K562 (cell line): ENCODE results near the gene SLC6A9. TPM values are rescaled to one million over a fixed set of nuclear protein-coding genes. Genes with fewer than 3 reads are reported as not detected.

Source experiments
- HIVEP1 ChIP-seq: fragments of 250-450 bp; sonication (Bioruptor Pico); IDR thresholded peaks from 2 replicates; pipeline ENCODE4 v1.4.0; 2020; ENCODE audit warnings: mild to moderate bottlenecking
- MCM7 ChIP-seq, 2 experiments: fragments of 450-650 bp; IDR thresholded peaks; 2 replicates each; pipeline ENCODE4 v1.6.1; 2016 to 2018
- POLR2B ChIP-seq: fragments of 450-650 bp; IDR thresholded peaks from 2 replicates; pipeline ENCODE4 v1.6.1; 2018; ENCODE audit warnings: low read depth; ENCODE audit not compliant: partially characterized antibody
- ZBTB1 ChIP-seq: sonication (generic); formaldehyde crosslinking; IDR thresholded peaks from 2 replicates; pipeline ENCODE4 v1.8.1; 2023; ENCODE audit warnings: missing genetic modification reagents, low read depth, mild to moderate bottlenecking, borderline replicate concordance
- polyA plus RNA-seq, 8 experiments: library from polyadenylated mRNA; depleted of rRNA in 4 of 8; stranded (reverse) in 5 of 8; unstranded in 3 of 8; fragments of >200 nt; fragmentation: Nextera tagmentation in 2 of 8; fragmentation: Illumina TruSeq in 1 of 8; extraction: Ambion mirVana in 2 of 8; extraction: Trizol in 1 of 8; gene quantifications; 2 replicates each; pipeline versions ENCODE4 v1.2.1 to v1.2.3, GENCODE V29; 2011 to 2014; ENCODE audit warnings: inconsistent platforms in 1 of 8, missing spikeins in 1 of 8
- total RNA-seq, 7 experiments: library from RNA; depleted of rRNA in 6 of 7; stranded (reverse); fragments of >200 nt in 6 of 7; fragmentation: Illumina TruSeq in 2 of 7; extraction: Trizol in 2 of 7; gene quantifications; 2 replicates each; pipeline versions ENCODE4 v1.2.1 to v1.2.3, GENCODE V29; 2011 to 2021; ENCODE audit warnings: low replicate concordance in 1 of 7
- TF ChIP-seq, protein P1 (sequence below): sonication (generic); formaldehyde crosslinking; IDR thresholded peaks from 2 replicates; pipeline ENCODE4 v1.8.1; 2022; ENCODE audit warnings: missing genetic modification reagents
- TF ChIP-seq, protein P2 (sequence below), 2 experiments: fragments of 450-650 bp; IDR thresholded peaks; 2 replicates each; pipeline ENCODE4 v1.6.1; 2016; ENCODE audit warnings: mild to moderate bottlenecking in 2 of 2, borderline replicate concordance in 1 of 2, low read depth in 1 of 2, moderate library complexity in 1 of 2
- TF ChIP-seq, protein P3 (sequence below), 3 experiments: fragments of 200-800 bp in 1 of 3; fragments of 250-450 bp in 1 of 3; fragments of 450-650 bp in 1 of 3; sonication (Bioruptor Pico) in 1 of 3; sonication (Bioruptor generic) in 1 of 3; formaldehyde crosslinking in 1 of 3; IDR thresholded peaks; 2 replicates each; pipeline versions ENCODE4 v1.6.1 to v1.8.0; 2016 to 2022; ENCODE audit warnings: mild to moderate bottlenecking in 2 of 3, missing genetic modification characterization in 2 of 3, missing compliant biosample characterization in 1 of 3, moderate library complexity in 1 of 3
- TF ChIP-seq, protein P4 (sequence below), 2 experiments: fragments of 150-350 bp in 1 of 2; IDR thresholded peaks; 2 replicates each; pipeline ENCODE4 v1.6.1; 2012 to 2016; ENCODE audit warnings: low read depth in 2 of 2, low read length in 2 of 2, mild to moderate bottlenecking in 1 of 2, moderate library complexity in 1 of 2

The SLC6A9 gene
- total and polyA plus RNA-seq, 9 of the 15 experiments (the other 6 are each of a cell fraction or from before 2014, with no cell fraction given), result 0.17 to 18.7 (median 2.9) TPM

DNA sequence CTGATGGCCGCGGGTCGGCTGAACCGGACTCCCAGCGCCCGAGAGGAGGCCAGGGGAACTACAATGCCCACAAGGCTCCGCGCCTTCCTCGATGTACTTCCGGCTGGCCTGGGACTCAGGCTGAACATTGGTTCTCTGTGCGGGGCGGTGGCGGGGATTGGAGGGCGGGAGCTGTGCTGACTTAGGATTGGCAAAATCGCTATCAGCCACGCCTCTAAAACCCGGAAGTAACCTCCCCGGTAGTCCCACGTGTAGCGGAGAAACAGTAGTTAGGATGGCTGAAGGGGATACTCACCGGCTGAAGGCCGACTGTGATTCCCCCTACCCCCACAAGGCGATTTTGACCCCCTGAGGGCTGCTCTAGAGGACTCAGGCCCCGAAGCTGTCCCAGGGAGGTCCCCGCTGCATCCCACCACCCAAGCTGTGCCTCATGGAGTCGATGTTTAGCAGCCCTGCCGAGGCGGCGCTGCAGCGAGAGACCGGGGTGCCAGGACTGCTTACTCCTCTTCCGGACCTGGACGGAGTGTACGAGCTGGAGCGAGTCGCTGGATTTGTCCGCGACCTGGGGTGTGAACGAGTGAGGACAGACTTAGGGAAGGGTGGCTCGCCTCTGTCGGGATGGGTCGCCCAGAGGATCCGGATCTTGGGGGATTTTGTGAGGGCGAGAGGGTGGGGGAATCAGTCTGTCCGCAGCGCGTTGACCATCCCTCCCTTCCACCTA lies 61.4 kb downstream of the SLC6A9 start, which contains the start of gene DPH2 (continued):
- TF ChIP-seq, protein P1, sequence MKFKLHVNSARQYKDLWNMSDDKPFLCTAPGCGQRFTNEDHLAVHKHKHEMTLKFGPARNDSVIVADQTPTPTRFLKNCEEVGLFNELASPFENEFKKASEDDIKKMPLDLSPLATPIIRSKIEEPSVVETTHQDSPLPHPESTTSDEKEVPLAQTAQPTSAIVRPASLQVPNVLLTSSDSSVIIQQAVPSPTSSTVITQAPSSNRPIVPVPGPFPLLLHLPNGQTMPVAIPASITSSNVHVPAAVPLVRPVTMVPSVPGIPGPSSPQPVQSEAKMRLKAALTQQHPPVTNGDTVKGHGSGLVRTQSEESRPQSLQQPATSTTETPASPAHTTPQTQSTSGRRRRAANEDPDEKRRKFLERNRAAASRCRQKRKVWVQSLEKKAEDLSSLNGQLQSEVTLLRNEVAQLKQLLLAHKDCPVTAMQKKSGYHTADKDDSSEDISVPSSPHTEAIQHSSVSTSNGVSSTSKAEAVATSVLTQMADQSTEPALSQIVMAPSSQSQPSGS (CRISPR knock-in tag), result no peak
- TF ChIP-seq, protein P2, sequence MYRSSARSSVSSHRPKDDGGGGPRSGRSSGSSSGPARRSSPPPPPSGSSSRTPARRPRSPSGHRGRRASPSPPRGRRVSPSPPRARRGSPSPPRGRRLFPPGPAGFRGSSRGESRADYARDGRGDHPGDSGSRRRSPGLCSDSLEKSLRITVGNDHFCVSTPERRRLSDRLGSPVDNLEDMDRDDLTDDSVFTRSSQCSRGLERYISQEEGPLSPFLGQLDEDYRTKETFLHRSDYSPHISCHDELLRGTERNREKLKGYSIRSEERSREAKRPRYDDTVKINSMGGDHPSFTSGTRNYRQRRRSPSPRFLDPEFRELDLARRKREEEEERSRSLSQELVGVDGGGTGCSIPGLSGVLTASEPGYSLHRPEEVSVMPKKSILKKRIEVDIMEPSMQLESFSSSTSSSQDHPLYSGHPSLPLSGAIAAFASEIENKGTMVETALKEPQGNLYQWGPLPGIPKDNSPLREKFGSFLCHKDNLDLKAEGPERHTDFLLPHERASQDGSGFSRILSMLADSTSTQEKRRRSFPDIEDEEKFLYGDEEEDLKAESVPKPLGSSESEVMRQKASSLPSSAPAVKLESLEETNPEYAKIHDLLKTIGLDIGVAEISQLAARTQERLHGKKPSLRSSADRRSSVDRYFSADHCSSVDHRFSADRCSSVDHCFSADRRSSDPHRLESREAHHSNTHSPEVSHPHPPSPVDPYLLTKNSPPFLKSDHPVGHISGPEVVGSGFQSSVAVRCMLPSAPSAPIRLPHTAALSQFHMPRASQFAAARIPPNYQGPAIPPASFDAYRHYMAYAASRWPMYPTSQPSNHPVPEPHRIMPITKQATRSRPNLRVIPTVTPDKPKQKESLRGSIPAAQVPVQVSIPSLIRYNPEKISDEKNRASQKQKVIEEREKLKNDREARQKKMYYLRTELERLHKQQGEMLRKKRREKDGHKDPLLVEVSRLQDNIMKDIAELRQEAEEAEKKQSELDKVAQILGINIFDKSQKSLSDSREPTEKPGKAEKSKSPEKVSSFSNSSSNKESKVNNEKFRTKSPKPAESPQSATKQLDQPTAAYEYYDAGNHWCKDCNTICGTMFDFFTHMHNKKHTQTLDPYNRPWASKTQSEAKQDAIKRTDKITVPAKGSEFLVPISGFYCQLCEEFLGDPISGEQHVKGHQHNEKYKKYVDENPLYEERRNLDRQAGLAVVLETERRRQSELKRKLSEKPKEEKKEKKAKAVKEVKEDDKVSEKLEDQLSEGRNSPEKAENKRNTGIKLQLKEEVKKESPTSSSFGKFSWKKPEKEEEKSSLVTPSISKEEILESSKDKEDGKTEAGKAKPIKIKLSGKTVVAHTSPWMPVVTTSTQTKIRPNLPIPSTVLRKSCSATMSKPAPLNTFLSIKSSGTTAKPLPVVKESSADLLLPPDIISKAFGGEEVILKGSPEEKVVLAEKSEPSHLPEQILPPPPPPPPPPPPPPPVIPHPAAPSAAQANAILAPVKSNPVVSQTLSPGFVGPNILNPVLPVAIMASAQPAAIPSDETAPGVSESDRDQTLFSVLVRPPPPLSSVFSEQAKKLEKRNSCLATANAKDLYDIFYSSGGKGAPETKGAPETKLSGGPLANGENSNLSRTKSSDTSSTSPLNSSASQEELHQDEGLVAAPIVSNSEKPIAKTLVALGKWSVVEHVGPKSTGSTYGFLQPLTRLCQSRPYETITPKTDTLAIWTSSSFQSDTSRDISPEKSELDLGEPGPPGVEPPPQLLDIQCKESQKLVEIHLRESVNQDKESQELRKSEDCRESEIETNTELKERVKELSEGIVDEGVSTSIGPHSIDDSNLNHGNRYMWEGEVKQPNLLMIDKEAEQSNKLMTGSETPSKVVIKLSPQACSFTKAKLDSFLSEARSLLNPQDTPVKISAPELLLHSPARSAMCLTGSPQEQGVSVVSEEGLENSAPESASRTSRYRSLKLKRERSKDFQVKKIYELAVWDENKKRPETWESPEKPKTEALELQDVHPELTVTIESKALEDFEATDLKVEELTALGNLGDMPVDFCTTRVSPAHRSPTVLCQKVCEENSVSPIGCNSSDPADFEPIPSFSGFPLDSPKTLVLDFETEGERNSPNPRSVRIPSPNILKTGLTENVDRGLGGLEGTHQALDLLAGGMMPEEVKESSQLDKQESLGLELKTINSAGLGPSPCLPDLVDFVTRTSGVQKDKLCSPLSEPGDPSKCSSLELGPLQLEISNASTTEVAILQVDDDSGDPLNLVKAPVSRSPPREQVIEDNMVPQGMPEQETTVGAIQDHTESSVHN (IDR thresholded peaks at IDR 0.05; ENCODE audit: borderline replicate concordance in 1 of 2, low read depth in 1 of 2), result no peak
- TF ChIP-seq, protein P3, sequence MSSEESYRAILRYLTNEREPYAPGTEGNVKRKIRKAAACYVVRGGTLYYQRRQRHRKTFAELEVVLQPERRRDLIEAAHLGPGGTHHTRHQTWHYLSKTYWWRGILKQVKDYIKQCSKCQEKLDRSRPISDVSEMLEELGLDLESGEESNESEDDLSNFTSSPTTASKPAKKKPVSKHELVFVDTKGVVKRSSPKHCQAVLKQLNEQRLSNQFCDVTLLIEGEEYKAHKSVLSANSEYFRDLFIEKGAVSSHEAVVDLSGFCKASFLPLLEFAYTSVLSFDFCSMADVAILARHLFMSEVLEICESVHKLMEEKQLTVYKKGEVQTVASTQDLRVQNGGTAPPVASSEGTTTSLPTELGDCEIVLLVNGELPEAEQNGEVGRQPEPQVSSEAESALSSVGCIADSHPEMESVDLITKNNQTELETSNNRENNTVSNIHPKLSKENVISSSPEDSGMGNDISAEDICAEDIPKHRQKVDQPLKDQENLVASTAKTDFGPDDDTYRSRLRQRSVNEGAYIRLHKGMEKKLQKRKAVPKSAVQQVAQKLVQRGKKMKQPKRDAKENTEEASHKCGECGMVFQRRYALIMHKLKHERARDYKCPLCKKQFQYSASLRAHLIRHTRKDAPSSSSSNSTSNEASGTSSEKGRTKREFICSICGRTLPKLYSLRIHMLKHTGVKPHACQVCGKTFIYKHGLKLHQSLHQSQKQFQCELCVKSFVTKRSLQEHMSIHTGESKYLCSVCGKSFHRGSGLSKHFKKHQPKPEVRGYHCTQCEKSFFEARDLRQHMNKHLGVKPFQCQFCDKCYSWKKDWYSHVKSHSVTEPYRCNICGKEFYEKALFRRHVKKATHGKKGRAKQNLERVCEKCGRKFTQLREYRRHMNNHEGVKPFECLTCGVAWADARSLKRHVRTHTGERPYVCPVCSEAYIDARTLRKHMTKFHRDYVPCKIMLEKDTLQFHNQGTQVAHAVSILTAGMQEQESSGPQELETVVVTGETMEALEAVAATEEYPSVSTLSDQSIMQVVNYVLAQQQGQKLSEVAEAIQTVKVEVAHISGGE (CRISPR knock-in tag; IDR thresholded peaks at IDR 0.05), result no peak; a peak in 1 of 6 replicates
- TF ChIP-seq POLR2B, result peak; percentile 44
- no peak for TF ChIP-seq MCM7 (IDR thresholded peaks at IDR 0.05)
- TF ChIP-seq, protein P4, sequence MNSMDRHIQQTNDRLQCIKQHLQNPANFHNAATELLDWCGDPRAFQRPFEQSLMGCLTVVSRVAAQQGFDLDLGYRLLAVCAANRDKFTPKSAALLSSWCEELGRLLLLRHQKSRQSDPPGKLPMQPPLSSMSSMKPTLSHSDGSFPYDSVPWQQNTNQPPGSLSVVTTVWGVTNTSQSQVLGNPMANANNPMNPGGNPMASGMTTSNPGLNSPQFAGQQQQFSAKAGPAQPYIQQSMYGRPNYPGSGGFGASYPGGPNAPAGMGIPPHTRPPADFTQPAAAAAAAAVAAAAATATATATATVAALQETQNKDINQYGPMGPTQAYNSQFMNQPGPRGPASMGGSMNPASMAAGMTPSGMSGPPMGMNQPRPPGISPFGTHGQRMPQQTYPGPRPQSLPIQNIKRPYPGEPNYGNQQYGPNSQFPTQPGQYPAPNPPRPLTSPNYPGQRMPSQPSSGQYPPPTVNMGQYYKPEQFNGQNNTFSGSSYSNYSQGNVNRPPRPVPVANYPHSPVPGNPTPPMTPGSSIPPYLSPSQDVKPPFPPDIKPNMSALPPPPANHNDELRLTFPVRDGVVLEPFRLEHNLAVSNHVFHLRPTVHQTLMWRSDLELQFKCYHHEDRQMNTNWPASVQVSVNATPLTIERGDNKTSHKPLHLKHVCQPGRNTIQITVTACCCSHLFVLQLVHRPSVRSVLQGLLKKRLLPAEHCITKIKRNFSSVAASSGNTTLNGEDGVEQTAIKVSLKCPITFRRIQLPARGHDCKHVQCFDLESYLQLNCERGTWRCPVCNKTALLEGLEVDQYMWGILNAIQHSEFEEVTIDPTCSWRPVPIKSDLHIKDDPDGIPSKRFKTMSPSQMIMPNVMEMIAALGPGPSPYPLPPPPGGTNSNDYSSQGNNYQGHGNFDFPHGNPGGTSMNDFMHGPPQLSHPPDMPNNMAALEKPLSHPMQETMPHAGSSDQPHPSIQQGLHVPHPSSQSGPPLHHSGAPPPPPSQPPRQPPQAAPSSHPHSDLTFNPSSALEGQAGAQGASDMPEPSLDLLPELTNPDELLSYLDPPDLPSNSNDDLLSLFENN (IDR thresholded peaks at IDR 0.05; ENCODE audit: low read depth in 2 of 2, low read length in 2 of 2), result no peak; a peak in 1 of 4 replicates
- no peak for TF ChIP-seq ZBTB1
- TF ChIP-seq HIVEP1 (CRISPR knock-in tag), result no peak
